Liver (tissue), 3 donors: ENCODE measurements around the gene BCL2L13.
A peak's percentile ranks its signal among the peaks of the same experiment; 100 is the strongest.

ENCODE experiments used
- GABPA ChIP-seq, 2 donors: IDR thresholded peaks in 1 of 2; conservative IDR thresholded peaks in 1 of 2; 2 replicates each; pipeline ENCODE4 v1.6.1; 2016; ENCODE audit warnings: antibody characterized with exemption in 2 of 2, mild to moderate bottlenecking in 1 of 2, moderate library complexity in 1 of 2
- SP1 ChIP-seq: IDR thresholded peaks from 2 replicates; pipeline ENCODE4 v1.6.1; 2018; ENCODE audit warnings: antibody characterized with exemption, mild to moderate bottlenecking
- YY1 ChIP-seq: IDR thresholded peaks from 2 replicates; pipeline ENCODE4 v1.6.1; 2016; ENCODE audit warnings: antibody characterized with exemption, mild to moderate bottlenecking
- TF ChIP-seq, protein P1 (sequence below): fragments of 150-350 bp; IDR thresholded peaks from 2 replicates; pipeline ENCODE4 v1.5.1; 2017; ENCODE audit warnings: improper control_type of control experiment, low read depth, low read length; ENCODE audit not compliant: missing input control
- donor health status: healthy.
- donor health status: healthy.

DNA sequence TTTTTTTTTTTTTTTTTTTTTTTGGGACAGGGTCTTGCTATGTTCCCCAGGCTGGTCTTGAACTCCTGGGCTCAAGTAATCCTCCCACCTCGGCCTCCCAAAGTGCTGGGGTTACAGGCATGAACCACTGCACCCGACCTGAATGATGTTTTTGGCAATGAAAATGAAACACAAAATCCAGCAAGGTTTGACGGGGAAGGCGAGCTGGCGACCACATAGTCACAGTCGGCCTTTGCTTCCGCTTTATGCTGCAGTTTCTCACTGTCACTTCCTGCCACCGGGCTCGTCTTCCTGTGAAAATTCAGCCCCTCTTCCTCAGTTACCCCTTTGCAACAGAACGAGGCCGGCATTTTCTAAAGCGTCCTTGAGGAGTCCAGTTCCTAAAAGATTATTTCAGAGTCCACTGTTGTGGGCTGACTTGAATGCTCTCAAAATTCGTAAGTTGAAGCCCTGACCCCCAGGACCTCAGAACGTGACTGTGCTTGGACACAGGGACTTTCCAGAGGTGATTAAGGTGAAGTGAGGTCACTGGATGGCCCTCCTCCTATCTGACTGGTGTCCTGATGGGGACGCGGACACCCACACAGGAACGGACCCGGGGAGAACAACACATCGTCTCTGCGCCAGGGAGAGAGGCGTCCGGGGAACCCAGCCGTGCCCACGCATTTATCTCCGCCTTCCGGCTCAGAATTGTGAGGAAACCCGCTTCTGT, 138.6 kb downstream of the BCL2L13 start:
- TF ChIP-seq, protein P1, sequence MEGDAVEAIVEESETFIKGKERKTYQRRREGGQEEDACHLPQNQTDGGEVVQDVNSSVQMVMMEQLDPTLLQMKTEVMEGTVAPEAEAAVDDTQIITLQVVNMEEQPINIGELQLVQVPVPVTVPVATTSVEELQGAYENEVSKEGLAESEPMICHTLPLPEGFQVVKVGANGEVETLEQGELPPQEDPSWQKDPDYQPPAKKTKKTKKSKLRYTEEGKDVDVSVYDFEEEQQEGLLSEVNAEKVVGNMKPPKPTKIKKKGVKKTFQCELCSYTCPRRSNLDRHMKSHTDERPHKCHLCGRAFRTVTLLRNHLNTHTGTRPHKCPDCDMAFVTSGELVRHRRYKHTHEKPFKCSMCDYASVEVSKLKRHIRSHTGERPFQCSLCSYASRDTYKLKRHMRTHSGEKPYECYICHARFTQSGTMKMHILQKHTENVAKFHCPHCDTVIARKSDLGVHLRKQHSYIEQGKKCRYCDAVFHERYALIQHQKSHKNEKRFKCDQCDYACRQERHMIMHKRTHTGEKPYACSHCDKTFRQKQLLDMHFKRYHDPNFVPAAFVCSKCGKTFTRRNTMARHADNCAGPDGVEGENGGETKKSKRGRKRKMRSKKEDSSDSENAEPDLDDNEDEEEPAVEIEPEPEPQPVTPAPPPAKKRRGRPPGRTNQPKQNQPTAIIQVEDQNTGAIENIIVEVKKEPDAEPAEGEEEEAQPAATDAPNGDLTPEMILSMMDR, result no peak
- TF ChIP-seq GABPA (IDR thresholded peaks at IDR 0.05 in 1 of 2, conservative IDR thresholded peaks at IDR 0.05 in 1 of 2), result peak; percentile 58 to 81
- peak; percentile 35 for TF ChIP-seq YY1
- peak; percentile 42 for TF ChIP-seq SP1
